Activated T-helper 17 cell treated with anti-CD3 and anti-CD28 coated beads, Interleukin-2, amount 50 U/mL, for 72 hours (primary cell): ENCODE data around the gene C16orf74. TPM values are rescaled to one million over a fixed set of nuclear protein-coding genes. Genes with fewer than 3 reads are reported as not detected.
A peak's percentile ranks its signal among the peaks of the same experiment; 100 is the strongest.

Experiments
- ATAC-seq: fragments of 150-1000 bp; cut with Tn5 transposase; replicated peaks from 2 replicates; pipeline ENCODE4 v1.10.0; 2021; ENCODE audit warnings: mild to moderate bottlenecking, moderate library complexity
- H3K27ac Mint-ChIP-seq: one replicate; pipeline ENCODE4 v1.8.0; 2022; ENCODE audit warnings: mixed read lengths
- H3K27me3 Mint-ChIP-seq: one replicate; pipeline ENCODE4 v1.8.0; 2022; ENCODE audit warnings: mixed read lengths
- H3K36me3 Mint-ChIP-seq: one replicate; pipeline ENCODE4 v1.8.0; 2022; ENCODE audit warnings: low read depth, mild to moderate bottlenecking, mixed read lengths
- H3K4me1 Mint-ChIP-seq: one replicate; pipeline ENCODE4 v1.8.0; 2022; ENCODE audit warnings: mixed read lengths
- H3K4me3 Mint-ChIP-seq: one replicate; pipeline ENCODE4 v1.8.0; 2022; ENCODE audit warnings: mild to moderate bottlenecking, mixed read lengths
- H3K9me3 Mint-ChIP-seq: one replicate; pipeline ENCODE4 v1.8.0; 2022; ENCODE audit warnings: mixed read lengths
- total RNA-seq, 2 donors: library from RNA; stranded (reverse); gene quantifications; one replicate each; pipeline ENCODE4 v1.2.3, GENCODE V29; 2022

C16orf74 gene
- total RNA-seq, 2 donors from 2014 or later = 0.35 TPM; not detected in 1

DNA sequence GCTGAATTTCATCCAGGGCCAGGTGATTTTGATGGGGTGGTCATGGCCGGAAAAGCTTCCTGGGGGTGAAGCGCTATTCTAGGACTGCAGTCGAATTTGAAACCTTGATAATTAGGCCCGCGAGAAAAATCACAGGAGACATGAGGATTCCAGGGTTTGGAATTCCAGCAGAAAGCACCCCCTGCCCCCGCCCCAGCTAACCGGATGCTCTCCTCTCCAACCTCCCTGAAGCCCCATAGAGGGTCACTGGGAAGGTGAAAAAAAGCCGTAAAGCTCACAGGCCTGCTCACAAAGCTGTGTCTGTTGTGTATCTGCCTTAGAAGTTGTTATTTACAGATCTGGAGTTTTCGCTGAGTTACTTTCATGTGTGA is 61.0 kb downstream of the C16orf74 start:
- Mint-ChIP-seq H3K9me3 (no peaks in the 10 kb centered on the region), H3K36me3 (peaks cover 33% of the 10 kb centered on the region), H3K27me3 (no peaks in the 10 kb centered on the region), H3K4me3 (no peak overlapping the region), H3K27ac (no peak overlapping the region), H3K4me1 (no peaks in the 10 kb centered on the region)
- no peak for ATAC-seq

- no peak overlapping the region for H3K27ac Mint-ChIP-seq
- ATAC-seq = no peak
- peaks cover 36% of the 10 kb centered on the region for H3K36me3 Mint-ChIP-seq
- peak overlapping the region; percentile 82 for H3K4me3 Mint-ChIP-seq
- H3K27me3 Mint-ChIP-seq = no peaks in the 10 kb centered on the region
- H3K9me3 Mint-ChIP-seq = no peaks in the 10 kb centered on the region
- no peaks in the 10 kb centered on the region for H3K4me1 Mint-ChIP-seq
These were observed 61.5 kb downstream of the C16orf74 start for GRCh38 chr16:85689285-85689949.

DNA sequence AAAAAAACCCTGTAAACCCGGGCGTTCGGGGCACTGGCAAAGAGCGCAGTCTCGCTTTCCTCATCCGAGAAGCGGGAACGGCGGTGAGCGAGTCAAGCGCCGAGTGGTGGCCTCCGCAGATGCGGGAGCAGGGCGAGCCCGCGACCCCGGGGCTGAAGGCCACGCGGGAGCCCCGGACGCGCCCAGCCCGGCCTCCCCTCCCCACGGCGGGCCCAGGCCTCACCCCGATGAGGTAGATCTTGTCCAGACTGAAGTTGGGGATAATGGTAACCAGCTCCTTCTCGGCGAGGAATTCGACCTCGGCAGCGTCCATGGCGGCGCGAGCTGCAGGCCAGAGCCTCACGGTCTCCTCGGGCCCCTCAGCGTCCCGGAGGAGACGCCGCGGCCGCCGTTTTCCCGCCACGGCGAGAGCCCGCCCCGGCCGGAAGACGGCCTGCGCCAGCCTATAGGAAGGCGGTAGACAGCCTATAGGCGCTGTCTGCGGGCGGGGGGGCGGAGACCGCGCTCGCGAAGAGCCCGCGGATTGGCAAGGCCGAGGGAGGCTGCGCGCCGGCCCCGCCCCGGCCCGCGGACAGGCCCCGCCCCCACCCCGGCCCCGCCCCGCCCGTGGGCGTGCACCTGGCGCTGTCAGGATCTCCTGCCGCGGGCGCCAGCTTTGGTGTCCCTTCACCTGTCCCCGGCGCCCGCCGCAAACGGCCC is 62.2 kb downstream of the C16orf74 start, which contains the start of gene GINS2:
TSS of gene GINS2 (minus strand) at position 369 of the 699 bp plus-strand sequence. CDS start at position 313, 56 bp downstream.
- H3K27me3 Mint-ChIP-seq = no peaks in the 10 kb centered on the region
- H3K27ac Mint-ChIP-seq = peak within 1 kb of the TSS; percentile 33
- peak; percentile 100 for ATAC-seq
- peaks cover 41% of the 10 kb centered on the region for H3K36me3 Mint-ChIP-seq
- H3K9me3 Mint-ChIP-seq = no peaks in the 10 kb centered on the region
- H3K4me1 Mint-ChIP-seq = no peaks in the 10 kb centered on the region
- peak within 1 kb of the TSS; percentile 82 for H3K4me3 Mint-ChIP-seq

GRCh38 chr16:85687651-85688471 is 63.0 kb downstream of the C16orf74 start:
- H3K36me3 Mint-ChIP-seq = peaks cover 50% of the 10 kb centered on the region
- H3K27ac Mint-ChIP-seq = peak overlapping the region; percentile 33
- no peak for ATAC-seq
- peak overlapping the region; percentile 82 for H3K4me3 Mint-ChIP-seq
- no peaks in the 10 kb centered on the region for H3K27me3 Mint-ChIP-seq
- no peaks in the 10 kb centered on the region for H3K9me3 Mint-ChIP-seq
- H3K4me1 Mint-ChIP-seq = no peaks in the 10 kb centered on the region

GRCh38 chr16:85686912-85687591 is 63.8 kb downstream of the C16orf74 start:
- H3K36me3 Mint-ChIP-seq = peaks cover 57% of the 10 kb centered on the region
- peak overlapping the region; percentile 82 for H3K4me3 Mint-ChIP-seq
- ATAC-seq = no peak
- no peaks in the 10 kb centered on the region for H3K4me1 Mint-ChIP-seq
- no peak overlapping the region for H3K27ac Mint-ChIP-seq
- H3K27me3 Mint-ChIP-seq = no peaks in the 10 kb centered on the region
- no peaks in the 10 kb centered on the region for H3K9me3 Mint-ChIP-seq

- Mint-ChIP-seq H3K27me3 (no peaks in the 10 kb centered on the region), H3K4me3 (no peak overlapping the region), H3K4me1 (peaks cover 5% of the 10 kb centered on the region), H3K27ac (no peak overlapping the region), H3K36me3 (peaks cover 75% of the 10 kb centered on the region), H3K9me3 (no peaks in the 10 kb centered on the region)
- ATAC-seq = no peak
These were observed 65.6 kb downstream of the C16orf74 start for GRCh38 chr16:85685251-85685650.

- H3K27me3 Mint-ChIP-seq = no peaks in the 10 kb centered on the region
- ATAC-seq = no peak
- no peak overlapping the region for H3K4me3 Mint-ChIP-seq
- no peaks in the 10 kb centered on the region for H3K9me3 Mint-ChIP-seq
- peaks cover 93% of the 10 kb centered on the region for H3K36me3 Mint-ChIP-seq
- peaks cover 5% of the 10 kb centered on the region for H3K4me1 Mint-ChIP-seq
- no peak overlapping the region for H3K27ac Mint-ChIP-seq
These were observed 67.5 kb downstream of the C16orf74 start for GRCh38 chr16:85683363-85683762.

- Mint-ChIP-seq H3K4me3 (no peak overlapping the region), H3K9me3 (no peaks in the 10 kb centered on the region), H3K4me1 (peaks cover 5% of the 10 kb centered on the region), H3K27me3 (no peaks in the 10 kb centered on the region), H3K27ac (no peak overlapping the region), H3K36me3 (peaks cover 95% of the 10 kb centered on the region)
- no peak for ATAC-seq
These were observed 68.4 kb downstream of the C16orf74 start for GRCh38 chr16:85682516-85682915.

- no peaks in the 10 kb centered on the region for H3K27me3 Mint-ChIP-seq
- H3K9me3 Mint-ChIP-seq = no peaks in the 10 kb centered on the region
- no peak overlapping the region for H3K4me3 Mint-ChIP-seq
- H3K4me1 Mint-ChIP-seq = peaks cover 5% of the 10 kb centered on the region
- no peak for ATAC-seq
- H3K27ac Mint-ChIP-seq = no peak overlapping the region
- peaks cover 91% of the 10 kb centered on the region for H3K36me3 Mint-ChIP-seq
These were observed 69.6 kb downstream of the C16orf74 start for GRCh38 chr16:85681255-85681654.

DNA sequence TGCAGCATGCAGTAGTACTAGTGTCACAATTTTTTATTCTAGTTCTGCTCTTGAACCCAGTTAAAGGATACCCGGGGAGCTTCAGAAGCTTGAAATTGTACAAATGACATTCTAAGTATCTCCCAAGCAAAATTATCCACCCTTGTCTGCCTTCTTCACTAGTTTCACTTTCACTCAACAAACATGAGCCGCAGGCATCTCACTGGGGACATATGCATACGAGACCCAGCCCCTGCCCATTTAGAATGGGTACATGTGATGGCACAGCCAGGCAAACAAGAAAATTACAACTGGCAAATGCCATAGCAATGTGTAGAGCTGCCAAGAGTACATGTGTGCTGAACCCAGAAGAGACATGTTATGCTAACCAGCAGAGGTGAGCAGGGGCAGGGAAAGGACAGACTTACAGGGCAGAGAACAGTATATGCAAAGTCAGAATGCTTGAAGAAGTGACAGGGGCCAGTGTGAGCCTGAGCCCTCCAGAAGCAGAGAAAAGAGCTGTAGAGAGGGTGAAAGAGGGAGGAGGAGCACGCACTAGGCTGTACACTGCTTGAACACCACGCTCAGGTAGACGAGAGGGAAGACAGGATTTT is 70.4 kb downstream of the C16orf74 start:
- Mint-ChIP-seq H3K4me1 (peaks cover 5% of the 10 kb centered on the region), H3K27me3 (no peaks in the 10 kb centered on the region), H3K9me3 (no peaks in the 10 kb centered on the region), H3K4me3 (no peak overlapping the region), H3K27ac (peak overlapping the region; percentile 44), H3K36me3 (peaks cover 91% of the 10 kb centered on the region)
- no peak for ATAC-seq

DNA sequence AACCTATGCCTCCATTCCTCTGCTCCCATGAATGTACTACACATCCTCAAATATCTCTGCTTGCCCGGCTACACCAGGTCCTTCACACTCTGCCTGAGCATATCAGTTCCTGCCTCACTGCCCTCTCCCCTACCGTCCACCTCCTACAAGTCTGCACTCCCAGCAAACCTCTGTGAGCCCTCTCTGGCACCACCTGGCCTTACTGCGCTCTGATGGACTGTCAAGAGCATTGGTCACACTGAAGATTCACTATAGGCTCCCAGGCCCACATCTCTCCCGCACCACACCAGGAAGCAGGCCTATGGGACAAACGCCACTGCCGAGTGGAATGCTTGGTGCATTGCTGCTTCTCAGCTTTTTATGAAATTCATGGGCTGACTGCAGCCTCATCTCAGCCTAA is 71.0 kb downstream of the C16orf74 start:
- Mint-ChIP-seq H3K27ac (no peak overlapping the region), H3K4me1 (peaks cover 10% of the 10 kb centered on the region), H3K27me3 (no peaks in the 10 kb centered on the region), H3K9me3 (no peaks in the 10 kb centered on the region), H3K4me3 (no peak overlapping the region), H3K36me3 (peaks cover 91% of the 10 kb centered on the region)
- ATAC-seq = no peak

- H3K9me3 Mint-ChIP-seq = no peaks in the 10 kb centered on the region
- H3K36me3 Mint-ChIP-seq = peaks cover 95% of the 10 kb centered on the region
- ATAC-seq = no peak
- no peak overlapping the region for H3K27ac Mint-ChIP-seq
- H3K27me3 Mint-ChIP-seq = no peaks in the 10 kb centered on the region
- H3K4me3 Mint-ChIP-seq = no peak overlapping the region
- H3K4me1 Mint-ChIP-seq = peaks cover 12% of the 10 kb centered on the region
These were observed 72.1 kb downstream of the C16orf74 start for GRCh38 chr16:85678821-85679220.

DNA sequence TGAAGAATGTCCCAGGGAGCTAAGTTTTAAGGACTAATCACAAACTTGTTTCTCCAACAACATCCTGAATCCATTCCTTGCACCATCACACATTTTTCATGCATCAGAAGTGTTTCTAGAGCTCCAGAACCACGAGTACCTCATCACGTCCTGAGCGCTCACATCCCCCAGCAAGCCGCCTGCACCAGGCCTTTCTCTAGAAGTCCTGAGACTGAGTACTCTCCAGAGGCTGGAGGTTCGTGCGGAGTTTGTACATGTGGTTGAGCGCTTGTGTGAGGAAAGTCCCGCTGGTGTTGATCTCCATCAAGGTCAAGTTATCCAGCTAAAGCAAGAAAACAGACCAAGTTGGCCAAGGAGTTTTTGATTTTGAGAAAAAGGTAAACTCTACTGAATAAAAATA is 72.9 kb downstream of the C16orf74 start:
- no peak overlapping the region for H3K27ac Mint-ChIP-seq
- H3K27me3 Mint-ChIP-seq = no peaks in the 10 kb centered on the region
- no peak overlapping the region for H3K4me3 Mint-ChIP-seq
- no peaks in the 10 kb centered on the region for H3K9me3 Mint-ChIP-seq
- H3K4me1 Mint-ChIP-seq = peaks cover 12% of the 10 kb centered on the region
- ATAC-seq = no peak
- peaks cover 95% of the 10 kb centered on the region for H3K36me3 Mint-ChIP-seq
